NCI-H1694 (cell line): Measurements from ENCODE around the gene ARIH2.

ENCODE experiments used
- DNase-seq: peaks from one replicate; lab custom pipeline; 2025; lab: John Stamatoyannopoulos, UW

ARIH2 gene

GRCh38 chr3:48929358-48930035 is 10.9 kb downstream of the ARIH2 start:
- DNase-seq = no peak

- DNase-seq = no peak
Observed at GRCh38 chr3:48930590-48930989, 11.9 kb downstream of the ARIH2 start.

- DNase-seq = no peak
Observed at GRCh38 chr3:48931944-48932580, 13.4 kb downstream of the ARIH2 start.

- no peak for DNase-seq
Observed at GRCh38 chr3:48934333-48934991, 15.8 kb downstream of the ARIH2 start.

- DNase-seq = no peak
Observed at GRCh38 chr3:48935530-48935929, 16.9 kb downstream of the ARIH2 start.

GRCh38 chr3:48938156-48938555 is 19.5 kb downstream of the ARIH2 start:
- DNase-seq = no peak

GRCh38 chr3:48938689-48939088 is 20.0 kb downstream of the ARIH2 start:
- no peak for DNase-seq

- DNase-seq = no peak
Observed at GRCh38 chr3:48945432-48945831, 26.8 kb downstream of the ARIH2 start.

- no peak for DNase-seq
Observed at GRCh38 chr3:48945891-48946549, 27.4 kb downstream of the ARIH2 start.

- no peak for DNase-seq
Observed at GRCh38 chr3:48949376-48949717, 30.7 kb downstream of the ARIH2 start.

- no peak for DNase-seq
Observed at GRCh38 chr3:48950051-48950450, 31.4 kb downstream of the ARIH2 start.

- no peak for DNase-seq
Observed at GRCh38 chr3:48951764-48952163, 33.1 kb downstream of the ARIH2 start.

- no peak for DNase-seq
Observed at GRCh38 chr3:48952510-48953118, 34.0 kb downstream of the ARIH2 start.

GRCh38 chr3:48957006-48957705 is 38.5 kb downstream of the ARIH2 start:
- no peak for DNase-seq

GRCh38 chr3:48960841-48961413 is 42.3 kb downstream of the ARIH2 start:
- DNase-seq = no peak

- DNase-seq = no peak
Observed at GRCh38 chr3:48962340-48962739, 43.7 kb downstream of the ARIH2 start.

GRCh38 chr3:48962939-48963338 is 44.3 kb downstream of the ARIH2 start:
- no peak for DNase-seq

GRCh38 chr3:48963591-48963990 is 44.9 kb downstream of the ARIH2 start:
- DNase-seq = no peak

- no peak for DNase-seq
Observed at GRCh38 chr3:48966367-48966766, 47.7 kb downstream of the ARIH2 start.

- no peak for DNase-seq
Observed at GRCh38 chr3:48966876-48967361, 48.3 kb downstream of the ARIH2 start.

GRCh38 chr3:48970586-48970985 is 51.9 kb downstream of the ARIH2 start:
- DNase-seq = no peak
